ACC112 (cell line): ENCODE data around the gene NKX2-3.

Experiments used
- H2AFZ ChIP-seq: fragments of 200-600 bp; sonication (generic); one replicate; pipeline ENCODE4 v1.6.0; 2017; ENCODE audit warnings: antibody characterized with exemption, low read length; ENCODE audit not compliant: unreplicated experiment
- H3K27ac ChIP-seq: fragments of 200-600 bp; sonication (generic); 2 replicates; pipeline ENCODE4 v1.5.1; 2014; ENCODE audit warnings: low read depth, mild to moderate bottlenecking, antibody characterized with exemption, low read length, moderate library complexity
- H3K27me3 ChIP-seq: fragments of 200-600 bp; sonication (generic); 2 replicates; pipeline ENCODE4 v1.6.1; 2014; ENCODE audit warnings: mild to moderate bottlenecking, antibody characterized with exemption, low read length, moderate library complexity, mixed read lengths; ENCODE audit not compliant: insufficient read depth
- H3K36me3 ChIP-seq: fragments of 200-600 bp; sonication (generic); 2 replicates; pipeline ENCODE4 v1.6.1; 2016; ENCODE audit warnings: mild to moderate bottlenecking, antibody characterized with exemption, low read length, moderate library complexity, mixed read lengths; ENCODE audit not compliant: insufficient read depth
- H3K4me1 ChIP-seq: fragments of 200-600 bp; sonication (generic); one replicate; pipeline ENCODE4 v1.6.1; 2016; ENCODE audit warnings: low read length, mixed read lengths; ENCODE audit not compliant: insufficient read depth, unreplicated experiment, control insufficient read depth
- H3K4me3 ChIP-seq: fragments of 200-600 bp; sonication (generic); 2 replicates; pipeline ENCODE4 v1.5.1; 2014; ENCODE audit warnings: mild to moderate bottlenecking, low read depth, low read length
- H3K79me2 ChIP-seq: fragments of 200-600 bp; sonication (generic); one replicate; pipeline ENCODE4 v1.6.0; 2016; ENCODE audit warnings: low read length; ENCODE audit not compliant: control insufficient read depth, unreplicated experiment, insufficient read depth

NKX2-3 gene

GRCh38 chr10:99544322-99544721 lies 11.6 kb downstream of the NKX2-3 start:
- no peaks in the 10 kb centered on the region for H3K4me1 ChIP-seq
- H3K4me3 ChIP-seq = no peak overlapping the region
- no peaks in the 10 kb centered on the region for H3K36me3 ChIP-seq
- no peak overlapping the region for H2AFZ ChIP-seq
- H3K79me2 ChIP-seq = no peaks in the 10 kb centered on the region
- no peak overlapping the region for H3K27ac ChIP-seq
- H3K27me3 ChIP-seq = peaks cover 92% of the 10 kb centered on the region

GRCh38 chr10:99548041-99548530 lies 15.3 kb downstream of the NKX2-3 start:
- no peak overlapping the region for H2AFZ ChIP-seq
- no peaks in the 10 kb centered on the region for H3K36me3 ChIP-seq
- H3K4me3 ChIP-seq = no peak overlapping the region
- H3K27ac ChIP-seq = no peak overlapping the region
- H3K4me1 ChIP-seq = no peaks in the 10 kb centered on the region
- H3K79me2 ChIP-seq = no peaks in the 10 kb centered on the region
- peaks cover 81% of the 10 kb centered on the region for H3K27me3 ChIP-seq

GRCh38 chr10:99551158-99551557 lies 18.4 kb downstream of the NKX2-3 start:
- Histone ChIP-seq H2AFZ (no peak overlapping the region), H3K79me2 (no peaks in the 10 kb centered on the region), H3K4me3 (no peak overlapping the region), H3K36me3 (no peaks in the 10 kb centered on the region), H3K27me3 (peaks cover 82% of the 10 kb centered on the region), H3K4me1 (no peaks in the 10 kb centered on the region), H3K27ac (no peak overlapping the region)

GRCh38 chr10:99551616-99552015 lies 18.9 kb downstream of the NKX2-3 start:
- Histone ChIP-seq H3K27ac (no peak overlapping the region), H3K79me2 (no peaks in the 10 kb centered on the region), H2AFZ (no peak overlapping the region), H3K27me3 (peaks cover 79% of the 10 kb centered on the region), H3K4me3 (no peak overlapping the region), H3K36me3 (no peaks in the 10 kb centered on the region), H3K4me1 (no peaks in the 10 kb centered on the region)

- H3K4me1 ChIP-seq = no peaks in the 10 kb centered on the region
- H3K36me3 ChIP-seq = no peaks in the 10 kb centered on the region
- H3K27me3 ChIP-seq = peaks cover 63% of the 10 kb centered on the region
- no peak overlapping the region for H3K27ac ChIP-seq
- H3K79me2 ChIP-seq = no peaks in the 10 kb centered on the region
- no peak overlapping the region for H3K4me3 ChIP-seq
- H2AFZ ChIP-seq = no peak overlapping the region
Observed at GRCh38 chr10:99555371-99555770, 22.6 kb downstream of the NKX2-3 start.

- no peak overlapping the region for H3K27ac ChIP-seq
- H3K36me3 ChIP-seq = no peaks in the 10 kb centered on the region
- H3K27me3 ChIP-seq = peaks cover 57% of the 10 kb centered on the region
- no peaks in the 10 kb centered on the region for H3K79me2 ChIP-seq
- no peaks in the 10 kb centered on the region for H3K4me1 ChIP-seq
- H3K4me3 ChIP-seq = no peak overlapping the region
- H2AFZ ChIP-seq = no peak overlapping the region
Observed at GRCh38 chr10:99555825-99556523, 23.2 kb downstream of the NKX2-3 start.

GRCh38 chr10:99557044-99557443 lies 24.3 kb downstream of the NKX2-3 start:
- Histone ChIP-seq H2AFZ (no peak overlapping the region), H3K4me3 (no peak overlapping the region), H3K79me2 (no peaks in the 10 kb centered on the region), H3K27ac (no peak overlapping the region), H3K27me3 (peaks cover 50% of the 10 kb centered on the region), H3K4me1 (no peaks in the 10 kb centered on the region), H3K36me3 (no peaks in the 10 kb centered on the region)

GRCh38 chr10:99558708-99559107 lies 26.0 kb downstream of the NKX2-3 start:
- Histone ChIP-seq H3K36me3 (no peaks in the 10 kb centered on the region), H2AFZ (no peak overlapping the region), H3K27me3 (peaks cover 49% of the 10 kb centered on the region), H3K4me1 (no peaks in the 10 kb centered on the region), H3K79me2 (no peaks in the 10 kb centered on the region), H3K4me3 (no peak overlapping the region), H3K27ac (no peak overlapping the region)

- Histone ChIP-seq H3K27ac (no peak overlapping the region), H3K27me3 (peaks cover 31% of the 10 kb centered on the region), H2AFZ (no peak overlapping the region)
Observed at GRCh38 chr10:99560277-99561126, 27.8 kb downstream of the NKX2-3 start.

GRCh38 chr10:99562631-99563030 lies 29.9 kb downstream of the NKX2-3 start:
- peaks cover 37% of the 10 kb centered on the region for H3K27me3 ChIP-seq

More at GRCh38 chr10:99560277-99561126, 27.8 kb downstream of the NKX2-3 start:
- H3K36me3 ChIP-seq = no peaks in the 10 kb centered on the region
- H3K79me2 ChIP-seq = no peaks in the 10 kb centered on the region
- H3K4me1 ChIP-seq = no peaks in the 10 kb centered on the region
- 0 out of 2 replicates have a peak overlapping the region, but pooled peaks have one; percentile 9 for H3K4me3 ChIP-seq

More at GRCh38 chr10:99562631-99563030, 29.9 kb downstream of the NKX2-3 start:
- Histone ChIP-seq H3K27ac (no peak overlapping the region), H3K79me2 (no peaks in the 10 kb centered on the region), H3K4me1 (no peaks in the 10 kb centered on the region), H3K4me3 (no peak overlapping the region), H3K36me3 (no peaks in the 10 kb centered on the region), H2AFZ (no peak overlapping the region)
